T-helper 9 cell (primary cell): ENCODE results near the gene SHQ1.
"Not testable (repeated sequence)": the region's sequence is repeated elsewhere in the genome, so short reads cannot be mapped to it uniquely, and the experiment has no call there.

Experiments used
- DNase-seq: peaks from one replicate; pipeline ENCODE4 v3.0.0-alpha.2; 2020

The SHQ1 gene

GRCh38 chr3:72798552-72799195 lies 49.6 kb downstream of the SHQ1 start:
- no peak for DNase-seq

- DNase-seq, result no peak
Observed at GRCh38 chr3:72797773-72798543, 50.3 kb downstream of the SHQ1 start.

- DNase-seq, result no peak
Observed at GRCh38 chr3:72794079-72794478, 54.2 kb downstream of the SHQ1 start.

GRCh38 chr3:72791161-72791560 lies 57.1 kb downstream of the SHQ1 start:
- no peak for DNase-seq

GRCh38 chr3:72789786-72790185 lies 58.5 kb downstream of the SHQ1 start:
- DNase-seq, result no peak

GRCh38 chr3:72788232-72788631 lies 60.0 kb downstream of the SHQ1 start:
- DNase-seq, result not testable (repeated sequence)

- no peak for DNase-seq
Observed at GRCh38 chr3:72786668-72787067, 61.6 kb downstream of the SHQ1 start.

- DNase-seq, result no peak
Observed at GRCh38 chr3:72784226-72784625, 64.0 kb downstream of the SHQ1 start.

GRCh38 chr3:72782521-72782920 lies 65.7 kb downstream of the SHQ1 start:
- DNase-seq, result no peak

- no peak for DNase-seq
Observed at GRCh38 chr3:72769758-72770540, 78.3 kb downstream of the SHQ1 start.

GRCh38 chr3:72768936-72769335 lies 79.3 kb downstream of the SHQ1 start:
- no peak for DNase-seq

- no peak for DNase-seq
Observed at GRCh38 chr3:72768481-72768880, 79.8 kb downstream of the SHQ1 start.

GRCh38 chr3:72768006-72768441 lies 80.2 kb downstream of the SHQ1 start:
- DNase-seq, result no peak

GRCh38 chr3:72766866-72767265 lies 81.4 kb downstream of the SHQ1 start:
- DNase-seq, result no peak

- no peak for DNase-seq
Observed at GRCh38 chr3:72763751-72764440, 84.3 kb downstream of the SHQ1 start.

- DNase-seq, result no peak
Observed at GRCh38 chr3:72761410-72761809, 86.8 kb downstream of the SHQ1 start.

- no peak for DNase-seq
Observed at GRCh38 chr3:72760225-72760624, 88.0 kb downstream of the SHQ1 start.

- DNase-seq, result no peak
Observed at GRCh38 chr3:72756900-72757299, 91.3 kb downstream of the SHQ1 start.

GRCh38 chr3:72754582-72754981 lies 93.7 kb downstream of the SHQ1 start:
- no peak for DNase-seq

GRCh38 chr3:72753495-72753894 lies 94.8 kb downstream of the SHQ1 start:
- DNase-seq, result no peak

GRCh38 chr3:72750405-72750965 lies 97.8 kb downstream of the SHQ1 start:
- no peak for DNase-seq

GRCh38 chr3:72748659-72749058 lies 99.6 kb downstream of the SHQ1 start:
- no peak for DNase-seq
